ENCODE results near the gene REXO1. TPM values are rescaled to one million over a fixed set of nuclear protein-coding genes. Genes with fewer than 3 reads are reported as not detected.

Gene REXO1
- total and polyA plus RNA-seq, 2 experiments from 2014 or later = 20.2 to 90.1 TPM

DNA sequence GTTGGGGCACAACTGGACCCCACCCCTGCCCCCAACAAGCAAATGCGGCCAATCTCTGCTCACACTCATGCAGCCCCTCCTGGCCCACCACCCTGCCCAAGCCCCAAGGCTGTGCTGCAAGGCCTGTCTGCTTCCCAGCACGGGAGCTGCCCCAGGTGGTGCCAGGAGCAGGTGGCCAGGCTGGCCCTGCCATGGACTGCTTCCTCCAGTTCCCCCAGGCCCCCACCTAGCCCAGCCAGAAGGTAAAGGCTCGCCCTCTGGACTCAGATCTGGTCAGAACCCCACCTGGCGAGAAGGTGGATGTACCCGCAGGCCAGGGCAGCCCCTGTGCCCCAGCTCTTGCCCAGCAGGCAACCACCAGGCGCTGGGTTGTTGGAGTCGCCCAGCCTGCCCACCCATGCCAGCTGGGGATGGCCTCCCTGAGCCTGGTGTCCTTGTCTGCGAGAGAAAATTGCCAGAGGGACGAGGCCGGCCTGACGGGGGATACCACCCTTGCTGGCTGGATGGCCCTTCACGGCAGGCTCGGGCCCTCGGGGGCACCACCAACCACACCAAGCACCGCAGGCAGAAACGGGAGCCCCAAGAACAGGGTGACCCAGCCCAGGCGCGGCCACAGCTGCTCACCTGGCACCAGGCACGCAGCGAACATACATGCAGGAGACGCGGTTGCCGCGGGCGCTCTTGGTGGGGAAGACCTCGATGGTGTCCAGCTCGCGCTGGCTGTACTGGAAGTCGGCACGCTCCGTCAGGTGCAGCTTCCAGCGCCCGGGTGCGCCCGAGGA, 32.5 kb upstream of the REXO1 start:
- ATAC-seq = no peak
- Histone ChIP-seq H3K4me1 (ENCODE audit: insufficient read depth) (peaks cover 16% of the 10 kb centered on the region; the same call in 1 of the 2 replicates), H4K20me1 (replicated peaks; ENCODE audit: insufficient read depth) (peaks cover 16% of the 10 kb centered on the region), H3K79me2 (replicated peaks; ENCODE audit: insufficient read depth) (peaks cover 28% of the 10 kb centered on the region), H2AFZ (no peak overlapping the region), H3K9me2 (ENCODE audit: insufficient read depth) (no peaks in the 10 kb centered on the region), H3K27me3 (ENCODE audit: insufficient read depth) (no peaks in the 10 kb centered on the region), H3K4me3 (no peak overlapping the region), H3K4me2 (no peak overlapping the region), H3F3A (replicated peaks; ENCODE audit: low read depth) (peaks cover 2% of the 10 kb centered on the region), H3K36me3 (ENCODE audit: insufficient read depth) (no peaks in the 10 kb centered on the region), H3K27ac (ENCODE audit: low read depth) (no peak overlapping the region)
- DNase-seq (ENCODE audit: low spot score) = no peak
- no peak for TF ChIP-seq NANOG (IDR thresholded peaks at IDR 0.05; ENCODE audit: borderline replicate concordance)
- TF ChIP-seq, protein P1, sequence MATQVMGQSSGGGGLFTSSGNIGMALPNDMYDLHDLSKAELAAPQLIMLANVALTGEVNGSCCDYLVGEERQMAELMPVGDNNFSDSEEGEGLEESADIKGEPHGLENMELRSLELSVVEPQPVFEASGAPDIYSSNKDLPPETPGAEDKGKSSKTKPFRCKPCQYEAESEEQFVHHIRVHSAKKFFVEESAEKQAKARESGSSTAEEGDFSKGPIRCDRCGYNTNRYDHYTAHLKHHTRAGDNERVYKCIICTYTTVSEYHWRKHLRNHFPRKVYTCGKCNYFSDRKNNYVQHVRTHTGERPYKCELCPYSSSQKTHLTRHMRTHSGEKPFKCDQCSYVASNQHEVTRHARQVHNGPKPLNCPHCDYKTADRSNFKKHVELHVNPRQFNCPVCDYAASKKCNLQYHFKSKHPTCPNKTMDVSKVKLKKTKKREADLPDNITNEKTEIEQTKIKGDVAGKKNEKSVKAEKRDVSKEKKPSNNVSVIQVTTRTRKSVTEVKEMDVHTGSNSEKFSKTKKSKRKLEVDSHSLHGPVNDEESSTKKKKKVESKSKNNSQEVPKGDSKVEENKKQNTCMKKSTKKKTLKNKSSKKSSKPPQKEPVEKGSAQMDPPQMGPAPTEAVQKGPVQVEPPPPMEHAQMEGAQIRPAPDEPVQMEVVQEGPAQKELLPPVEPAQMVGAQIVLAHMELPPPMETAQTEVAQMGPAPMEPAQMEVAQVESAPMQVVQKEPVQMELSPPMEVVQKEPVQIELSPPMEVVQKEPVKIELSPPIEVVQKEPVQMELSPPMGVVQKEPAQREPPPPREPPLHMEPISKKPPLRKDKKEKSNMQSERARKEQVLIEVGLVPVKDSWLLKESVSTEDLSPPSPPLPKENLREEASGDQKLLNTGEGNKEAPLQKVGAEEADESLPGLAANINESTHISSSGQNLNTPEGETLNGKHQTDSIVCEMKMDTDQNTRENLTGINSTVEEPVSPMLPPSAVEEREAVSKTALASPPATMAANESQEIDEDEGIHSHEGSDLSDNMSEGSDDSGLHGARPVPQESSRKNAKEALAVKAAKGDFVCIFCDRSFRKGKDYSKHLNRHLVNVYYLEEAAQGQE (IDR thresholded peaks at IDR 0.05; ENCODE audit: unreplicated experiment) = no peak
- TF ChIP-seq POLR2AphosphoS5 (IDR thresholded peaks at IDR 0.05; ENCODE audit: low read depth) = no peak
- TF ChIP-seq EZH2phosphoT487 (IDR thresholded peaks at IDR 0.05; ENCODE audit: unreplicated experiment) = no peak
- TF ChIP-seq EZH2 (IDR thresholded peaks at IDR 0.05; ENCODE audit: low read depth, unreplicated experiment) = no peak
- TF ChIP-seq CREB1 (CRISPR knock-in tag; IDR thresholded peaks at IDR 0.05; ENCODE audit: low read depth) = no peak
- no peak for TF ChIP-seq ZNF114 (CRISPR knock-in tag; IDR thresholded peaks at IDR 0.05)
- TF ChIP-seq JUNB (IDR thresholded peaks at IDR 0.05; ENCODE audit: unreplicated experiment) = no peak
- TF ChIP-seq, protein P2, sequence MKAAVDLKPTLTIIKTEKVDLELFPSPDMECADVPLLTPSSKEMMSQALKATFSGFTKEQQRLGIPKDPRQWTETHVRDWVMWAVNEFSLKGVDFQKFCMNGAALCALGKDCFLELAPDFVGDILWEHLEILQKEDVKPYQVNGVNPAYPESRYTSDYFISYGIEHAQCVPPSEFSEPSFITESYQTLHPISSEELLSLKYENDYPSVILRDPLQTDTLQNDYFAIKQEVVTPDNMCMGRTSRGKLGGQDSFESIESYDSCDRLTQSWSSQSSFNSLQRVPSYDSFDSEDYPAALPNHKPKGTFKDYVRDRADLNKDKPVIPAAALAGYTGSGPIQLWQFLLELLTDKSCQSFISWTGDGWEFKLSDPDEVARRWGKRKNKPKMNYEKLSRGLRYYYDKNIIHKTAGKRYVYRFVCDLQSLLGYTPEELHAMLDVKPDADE (IDR thresholded peaks at IDR 0.05) = no peak
- TF ChIP-seq ZNF331 (CRISPR knock-in tag; IDR thresholded peaks at IDR 0.05; ENCODE audit: low read depth) = no peak
- TF ChIP-seq STAT1 (IDR thresholded peaks at IDR 0.05; ENCODE audit: unreplicated experiment) = no peak
- TF ChIP-seq, protein P3, sequence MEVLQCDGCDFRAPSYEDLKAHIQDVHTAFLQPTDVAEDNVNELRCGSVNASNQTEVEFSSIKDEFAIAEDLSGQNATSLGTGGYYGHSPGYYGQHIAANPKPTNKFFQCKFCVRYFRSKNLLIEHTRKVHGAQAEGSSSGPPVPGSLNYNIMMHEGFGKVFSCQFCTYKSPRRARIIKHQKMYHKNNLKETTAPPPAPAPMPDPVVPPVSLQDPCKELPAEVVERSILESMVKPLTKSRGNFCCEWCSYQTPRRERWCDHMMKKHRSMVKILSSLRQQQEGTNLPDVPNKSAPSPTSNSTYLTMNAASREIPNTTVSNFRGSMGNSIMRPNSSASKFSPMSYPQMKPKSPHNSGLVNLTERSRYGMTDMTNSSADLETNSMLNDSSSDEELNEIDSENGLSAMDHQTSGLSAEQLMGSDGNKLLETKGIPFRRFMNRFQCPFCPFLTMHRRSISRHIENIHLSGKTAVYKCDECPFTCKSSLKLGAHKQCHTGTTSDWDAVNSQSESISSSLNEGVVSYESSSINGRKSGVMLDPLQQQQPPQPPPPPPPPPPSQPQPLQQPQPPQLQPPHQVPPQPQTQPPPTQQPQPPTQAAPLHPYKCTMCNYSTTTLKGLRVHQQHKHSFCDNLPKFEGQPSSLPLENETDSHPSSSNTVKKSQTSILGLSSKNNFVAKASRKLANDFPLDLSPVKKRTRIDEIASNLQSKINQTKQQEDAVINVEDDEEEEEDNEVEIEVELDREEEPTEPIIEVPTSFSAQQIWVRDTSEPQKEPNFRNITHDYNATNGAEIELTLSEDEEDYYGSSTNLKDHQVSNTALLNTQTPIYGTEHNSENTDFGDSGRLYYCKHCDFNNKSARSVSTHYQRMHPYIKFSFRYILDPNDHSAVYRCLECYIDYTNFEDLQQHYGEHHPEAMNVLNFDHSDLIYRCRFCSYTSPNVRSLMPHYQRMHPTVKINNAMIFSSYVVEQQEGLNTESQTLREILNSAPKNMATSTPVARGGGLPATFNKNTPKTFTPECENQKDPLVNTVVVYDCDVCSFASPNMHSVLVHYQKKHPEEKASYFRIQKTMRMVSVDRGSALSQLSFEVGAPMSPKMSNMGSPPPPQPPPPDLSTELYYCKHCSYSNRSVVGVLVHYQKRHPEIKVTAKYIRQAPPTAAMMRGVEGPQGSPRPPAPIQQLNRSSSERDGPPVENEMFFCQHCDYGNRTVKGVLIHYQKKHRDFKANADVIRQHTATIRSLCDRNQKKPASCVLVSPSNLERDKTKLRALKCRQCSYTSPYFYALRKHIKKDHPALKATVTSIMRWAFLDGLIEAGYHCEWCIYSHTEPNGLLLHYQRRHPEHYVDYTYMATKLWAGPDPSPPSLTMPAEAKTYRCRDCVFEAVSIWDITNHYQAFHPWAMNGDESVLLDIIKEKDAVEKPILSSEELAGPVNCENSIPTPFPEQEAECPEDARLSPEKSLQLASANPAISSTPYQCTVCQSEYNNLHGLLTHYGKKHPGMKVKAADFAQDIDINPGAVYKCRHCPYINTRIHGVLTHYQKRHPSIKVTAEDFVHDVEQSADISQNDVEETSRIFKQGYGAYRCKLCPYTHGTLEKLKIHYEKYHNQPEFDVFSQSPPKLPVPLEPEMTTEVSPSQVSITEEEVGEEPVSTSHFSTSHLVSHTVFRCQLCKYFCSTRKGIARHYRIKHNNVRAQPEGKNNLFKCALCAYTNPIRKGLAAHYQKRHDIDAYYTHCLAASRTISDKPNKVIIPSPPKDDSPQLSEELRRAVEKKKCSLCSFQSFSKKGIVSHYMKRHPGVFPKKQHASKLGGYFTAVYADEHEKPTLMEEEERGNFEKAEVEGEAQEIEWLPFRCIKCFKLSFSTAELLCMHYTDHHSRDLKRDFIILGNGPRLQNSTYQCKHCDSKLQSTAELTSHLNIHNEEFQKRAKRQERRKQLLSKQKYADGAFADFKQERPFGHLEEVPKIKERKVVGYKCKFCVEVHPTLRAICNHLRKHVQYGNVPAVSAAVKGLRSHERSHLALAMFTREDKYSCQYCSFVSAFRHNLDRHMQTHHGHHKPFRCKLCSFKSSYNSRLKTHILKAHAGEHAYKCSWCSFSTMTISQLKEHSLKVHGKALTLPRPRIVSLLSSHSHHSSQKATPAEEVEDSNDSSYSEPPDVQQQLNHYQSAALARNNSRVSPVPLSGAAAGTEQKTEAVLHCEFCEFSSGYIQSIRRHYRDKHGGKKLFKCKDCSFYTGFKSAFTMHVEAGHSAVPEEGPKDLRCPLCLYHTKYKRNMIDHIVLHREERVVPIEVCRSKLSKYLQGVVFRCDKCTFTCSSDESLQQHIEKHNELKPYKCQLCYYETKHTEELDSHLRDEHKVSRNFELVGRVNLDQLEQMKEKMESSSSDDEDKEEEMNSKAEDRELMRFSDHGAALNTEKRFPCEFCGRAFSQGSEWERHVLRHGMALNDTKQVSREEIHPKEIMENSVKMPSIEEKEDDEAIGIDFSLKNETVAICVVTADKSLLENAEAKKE (CRISPR knock-in tag; IDR thresholded peaks at IDR 0.05) = no peak
- TF ChIP-seq, protein P4, sequence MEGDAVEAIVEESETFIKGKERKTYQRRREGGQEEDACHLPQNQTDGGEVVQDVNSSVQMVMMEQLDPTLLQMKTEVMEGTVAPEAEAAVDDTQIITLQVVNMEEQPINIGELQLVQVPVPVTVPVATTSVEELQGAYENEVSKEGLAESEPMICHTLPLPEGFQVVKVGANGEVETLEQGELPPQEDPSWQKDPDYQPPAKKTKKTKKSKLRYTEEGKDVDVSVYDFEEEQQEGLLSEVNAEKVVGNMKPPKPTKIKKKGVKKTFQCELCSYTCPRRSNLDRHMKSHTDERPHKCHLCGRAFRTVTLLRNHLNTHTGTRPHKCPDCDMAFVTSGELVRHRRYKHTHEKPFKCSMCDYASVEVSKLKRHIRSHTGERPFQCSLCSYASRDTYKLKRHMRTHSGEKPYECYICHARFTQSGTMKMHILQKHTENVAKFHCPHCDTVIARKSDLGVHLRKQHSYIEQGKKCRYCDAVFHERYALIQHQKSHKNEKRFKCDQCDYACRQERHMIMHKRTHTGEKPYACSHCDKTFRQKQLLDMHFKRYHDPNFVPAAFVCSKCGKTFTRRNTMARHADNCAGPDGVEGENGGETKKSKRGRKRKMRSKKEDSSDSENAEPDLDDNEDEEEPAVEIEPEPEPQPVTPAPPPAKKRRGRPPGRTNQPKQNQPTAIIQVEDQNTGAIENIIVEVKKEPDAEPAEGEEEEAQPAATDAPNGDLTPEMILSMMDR (conservative IDR thresholded peaks at IDR 0.05; ENCODE audit: low read depth in 2 of 2) = no peak
- Mint-ChIP-seq H3K9me3 (no peaks in the 10 kb centered on the region; the same call in 2 of the 3 replicates), H3K36me3 (ENCODE audit: low read depth) (no peaks in the 10 kb centered on the region; the same call in 2 of the 3 replicates), H3K27ac (no peak overlapping the region), H3K4me3 (no peak overlapping the region), H3K27me3 (ENCODE audit: insufficient read depth, low read depth, poor library complexity) (peaks cover 15% of the 10 kb centered on the region), H3K4me1 (peaks cover 27% of the 10 kb centered on the region)
